ENCODE results near the gene ETNK1. TPM values are rescaled to one million over a fixed set of nuclear protein-coding genes. Genes with fewer than 3 reads are reported as not detected.
A peak's percentile ranks its signal among the peaks of the same experiment; 100 is the strongest.

Gene ETNK1
- total RNA-seq, 1 experiment from 2014 or later, result 70.1 TPM

DNA sequence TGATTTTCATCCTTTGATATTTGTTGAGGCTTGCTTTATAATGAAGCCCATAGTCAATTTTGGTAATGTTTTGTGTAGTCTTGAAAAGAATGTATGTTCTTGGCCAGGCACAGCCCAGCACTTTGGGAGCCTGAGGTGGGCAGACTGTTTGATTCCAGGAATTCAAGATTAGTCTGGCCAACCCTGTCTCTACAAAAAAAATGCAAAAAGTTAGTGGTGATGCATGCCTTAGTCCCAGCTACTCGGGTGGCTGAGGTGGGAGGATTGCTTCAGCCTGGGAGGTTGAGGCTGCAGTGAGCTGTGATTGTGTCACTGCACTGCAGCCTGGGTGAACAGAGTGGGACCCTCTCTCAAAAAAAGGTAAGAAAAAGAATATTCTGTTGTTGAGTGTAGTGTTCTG is 10.8 kb downstream of the ETNK1 start:
- no peaks in the 10 kb centered on the region for H3K27me3 Mint-ChIP-seq (ENCODE audit: low read depth)
- Histone ChIP-seq H4K5ac (ENCODE audit: insufficient read length, low read depth, low read length) (no peak overlapping the region), H4K20me1 (ENCODE audit: control insufficient read depth, insufficient read depth, insufficient read length) (no peaks in the 10 kb centered on the region), H2BK120ac (ENCODE audit: low read depth, low read length, poor library complexity, severe bottlenecking) (no peak overlapping the region), H2AK5ac (ENCODE audit: insufficient read length, low read length) (no peak overlapping the region), H3K4me1 (ENCODE audit: insufficient read depth, low read length) (peaks cover 4% of the 10 kb centered on the region; the same call in 1 of the 2 replicates), H3K4me2 (ENCODE audit: insufficient read depth, insufficient read length, low read length) (no peak overlapping the region), H2BK5ac (ENCODE audit: insufficient read length, low read length) (no peak overlapping the region), H3K56ac (ENCODE audit: insufficient read length, low read depth, low read length) (no peak overlapping the region), H3K4ac (ENCODE audit: low read depth, low read length) (no peak overlapping the region), H2BK15ac (ENCODE audit: low read depth, low read length) (no peak overlapping the region), H3K18ac (ENCODE audit: insufficient read length, low read depth, low read length) (no peak overlapping the region), H3K23me2 (ENCODE audit: insufficient read length, low read depth, low read length, poor library complexity, severe bottlenecking) (no peaks in the 10 kb centered on the region), H3K9ac (ENCODE audit: extremely low read depth, insufficient read length, low read length) (no peak overlapping the region), H2BK12ac (ENCODE audit: insufficient read length, low read depth, low read length) (no peak overlapping the region), H3K79me2 (ENCODE audit: insufficient read depth, low read length) (peaks cover 17% of the 10 kb centered on the region), H4K8ac (replicated peaks; ENCODE audit: insufficient read length, low read depth, low read length) (no peak overlapping the region), H4K91ac (ENCODE audit: insufficient read length, low read depth, low read length) (no peak overlapping the region), H3K23ac (ENCODE audit: insufficient read length, low read depth, low read length) (no peak overlapping the region), H3K27ac (ENCODE audit: insufficient read length, low read depth, low read length) (no peak overlapping the region), H3K27me3 (ENCODE audit: insufficient read depth, low read length) (no peaks in the 10 kb centered on the region), H3K14ac (ENCODE audit: insufficient read depth, low read length) (no peak overlapping the region), H3K79me1 (ENCODE audit: insufficient read depth, low read depth, low read length, poor library complexity, severe bottlenecking) (peaks cover 3% of the 10 kb centered on the region), H2AFZ (ENCODE audit: low read length) (no peak overlapping the region), H2BK20ac (ENCODE audit: low read depth, low read length, poor library complexity, severe bottlenecking) (no peak overlapping the region), H3K9me3 (ENCODE audit: control insufficient read depth, low read depth, low read length) (no peaks in the 10 kb centered on the region), H3T11ph (ENCODE audit: low read length) (no peak overlapping the region)
- peaks cover 10 to 25% (median 21%) of the 10 kb centered on the region in 3 experiments; a peak in 6 of 7 replicates for H3K36me3 Mint-ChIP-seq (ENCODE audit: insufficient read depth in 1 of 3, low read depth in 3 of 3)
- WGBS (ENCODE audit: extremely low coverage, insufficient read length, low lambda C conversion rate), result no CpG with 5 or more reads among the region's 1 CpG
- peak overlapping the region in 1 of 3 experiments; percentile 88; a peak in 1 of 7 replicates for H3K27ac Mint-ChIP-seq
- no peaks in the 10 kb centered on the region for H3K9me3 Mint-ChIP-seq
- no peak overlapping the region; a peak in 1 of 5 replicates for H3K4me3 Mint-ChIP-seq
- TF ChIP-seq, protein P1, sequence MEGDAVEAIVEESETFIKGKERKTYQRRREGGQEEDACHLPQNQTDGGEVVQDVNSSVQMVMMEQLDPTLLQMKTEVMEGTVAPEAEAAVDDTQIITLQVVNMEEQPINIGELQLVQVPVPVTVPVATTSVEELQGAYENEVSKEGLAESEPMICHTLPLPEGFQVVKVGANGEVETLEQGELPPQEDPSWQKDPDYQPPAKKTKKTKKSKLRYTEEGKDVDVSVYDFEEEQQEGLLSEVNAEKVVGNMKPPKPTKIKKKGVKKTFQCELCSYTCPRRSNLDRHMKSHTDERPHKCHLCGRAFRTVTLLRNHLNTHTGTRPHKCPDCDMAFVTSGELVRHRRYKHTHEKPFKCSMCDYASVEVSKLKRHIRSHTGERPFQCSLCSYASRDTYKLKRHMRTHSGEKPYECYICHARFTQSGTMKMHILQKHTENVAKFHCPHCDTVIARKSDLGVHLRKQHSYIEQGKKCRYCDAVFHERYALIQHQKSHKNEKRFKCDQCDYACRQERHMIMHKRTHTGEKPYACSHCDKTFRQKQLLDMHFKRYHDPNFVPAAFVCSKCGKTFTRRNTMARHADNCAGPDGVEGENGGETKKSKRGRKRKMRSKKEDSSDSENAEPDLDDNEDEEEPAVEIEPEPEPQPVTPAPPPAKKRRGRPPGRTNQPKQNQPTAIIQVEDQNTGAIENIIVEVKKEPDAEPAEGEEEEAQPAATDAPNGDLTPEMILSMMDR (conservative IDR thresholded peaks at IDR 0.05), result no peak
- DNase-seq, result no peak
- peaks cover 14 to 25% of the 10 kb centered on the region in 2 experiments for H3K4me1 Mint-ChIP-seq
